VCaP (cell line): ENCODE results near the gene KIR3DL3.
A peak's percentile ranks its signal among the peaks of the same experiment; 100 is the strongest.
"Not testable (repeated sequence)": the region's sequence is repeated elsewhere in the genome, so short reads cannot be mapped to it uniquely, and the experiment has no call there.

ENCODE experiments used
- H3K27ac ChIP-seq: fragments of 450-650 bp; 2 replicates; pipeline ENCODE4 v1.5.1; 2017
- TF ChIP-seq, protein P1 (sequence below): fragments of 450-650 bp; conservative IDR thresholded peaks from 2 replicates; pipeline ENCODE4 v1.5.1; 2017; ENCODE audit warnings: mild to moderate bottlenecking, moderate library complexity

Gene KIR3DL3

DNA sequence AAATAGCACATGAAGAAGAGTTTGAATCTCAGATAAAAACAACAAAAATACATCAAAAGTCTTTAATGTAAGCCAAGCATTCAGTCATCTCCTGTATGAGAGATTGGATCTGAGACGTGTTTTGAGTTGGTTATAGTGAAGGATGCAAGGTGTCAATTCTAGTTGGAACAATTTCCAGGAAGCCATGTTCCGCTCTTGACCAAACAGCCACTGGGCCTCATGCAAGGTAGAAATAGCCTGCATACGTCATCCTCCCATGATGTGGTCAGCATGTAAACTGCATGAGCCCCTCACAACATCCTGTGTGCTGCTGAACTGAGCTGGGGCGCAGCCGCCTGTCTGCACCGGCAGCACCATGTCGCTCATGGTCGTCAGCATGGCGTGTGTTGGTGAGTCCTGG, at the start of gene KIR3DL3:
TSS of gene KIR3DL3 (plus strand) at position 301 of the 400 bp plus-strand sequence. CDS start at position 356, 55 bp downstream.
- H3K27ac ChIP-seq = no peak within 1 kb of the TSS
- TF ChIP-seq, protein P1, sequence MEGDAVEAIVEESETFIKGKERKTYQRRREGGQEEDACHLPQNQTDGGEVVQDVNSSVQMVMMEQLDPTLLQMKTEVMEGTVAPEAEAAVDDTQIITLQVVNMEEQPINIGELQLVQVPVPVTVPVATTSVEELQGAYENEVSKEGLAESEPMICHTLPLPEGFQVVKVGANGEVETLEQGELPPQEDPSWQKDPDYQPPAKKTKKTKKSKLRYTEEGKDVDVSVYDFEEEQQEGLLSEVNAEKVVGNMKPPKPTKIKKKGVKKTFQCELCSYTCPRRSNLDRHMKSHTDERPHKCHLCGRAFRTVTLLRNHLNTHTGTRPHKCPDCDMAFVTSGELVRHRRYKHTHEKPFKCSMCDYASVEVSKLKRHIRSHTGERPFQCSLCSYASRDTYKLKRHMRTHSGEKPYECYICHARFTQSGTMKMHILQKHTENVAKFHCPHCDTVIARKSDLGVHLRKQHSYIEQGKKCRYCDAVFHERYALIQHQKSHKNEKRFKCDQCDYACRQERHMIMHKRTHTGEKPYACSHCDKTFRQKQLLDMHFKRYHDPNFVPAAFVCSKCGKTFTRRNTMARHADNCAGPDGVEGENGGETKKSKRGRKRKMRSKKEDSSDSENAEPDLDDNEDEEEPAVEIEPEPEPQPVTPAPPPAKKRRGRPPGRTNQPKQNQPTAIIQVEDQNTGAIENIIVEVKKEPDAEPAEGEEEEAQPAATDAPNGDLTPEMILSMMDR = no peak

DNA sequence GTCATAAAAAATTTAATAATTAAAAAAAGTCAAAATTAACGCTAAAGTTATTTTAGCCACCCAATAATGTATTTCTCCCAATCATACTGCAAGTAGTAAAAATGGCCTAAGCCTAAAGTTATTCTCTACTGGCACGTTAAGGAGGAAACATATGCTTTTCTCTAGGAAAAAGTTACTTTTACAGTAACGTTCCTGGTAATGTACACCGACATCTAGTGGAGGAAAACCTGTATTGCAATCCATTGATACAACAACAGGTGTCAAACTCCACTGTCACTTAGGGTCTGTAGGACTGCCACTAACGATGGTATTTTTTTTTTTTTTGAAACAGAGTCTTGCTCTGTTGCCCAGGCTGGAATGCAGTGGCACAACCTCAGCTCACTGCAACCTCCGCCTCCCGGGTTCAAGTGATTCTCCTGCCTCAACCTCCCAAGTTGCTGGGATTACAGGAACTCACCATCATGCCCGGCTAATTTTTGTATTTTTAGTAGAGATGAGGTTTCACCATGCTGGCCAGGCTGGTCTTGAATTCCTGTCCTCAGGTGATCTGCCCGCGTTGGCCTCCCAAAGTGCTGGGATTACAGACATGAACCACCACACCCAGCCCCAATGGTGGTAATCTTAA, 47.9 kb upstream of the KIR3DL3 start:
- H3K27ac ChIP-seq = not testable (repeated sequence)
- TF ChIP-seq, protein P1 = peak; percentile 96

DNA sequence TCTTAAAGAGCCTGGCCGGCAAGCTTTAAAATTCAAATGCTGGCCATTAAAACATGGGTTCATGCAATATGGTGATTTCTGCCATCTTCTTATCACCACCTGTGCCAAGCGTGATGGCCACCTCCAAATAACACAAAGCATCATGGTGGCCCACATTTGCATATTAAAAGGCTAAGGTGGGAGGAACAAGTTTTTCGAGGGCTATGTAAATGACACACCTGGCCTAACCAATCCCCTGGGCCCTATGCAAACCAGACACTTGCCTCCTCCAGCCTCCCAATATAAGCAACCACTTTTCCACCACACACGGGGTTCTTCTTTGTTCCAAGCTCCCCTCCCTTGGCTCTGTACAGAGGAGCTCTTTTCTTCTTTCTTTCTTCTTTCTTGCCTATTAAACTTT, 47.0 kb upstream of the KIR3DL3 start:
- TF ChIP-seq, protein P1 = no peak
- H3K27ac ChIP-seq = no peak overlapping the region

DNA sequence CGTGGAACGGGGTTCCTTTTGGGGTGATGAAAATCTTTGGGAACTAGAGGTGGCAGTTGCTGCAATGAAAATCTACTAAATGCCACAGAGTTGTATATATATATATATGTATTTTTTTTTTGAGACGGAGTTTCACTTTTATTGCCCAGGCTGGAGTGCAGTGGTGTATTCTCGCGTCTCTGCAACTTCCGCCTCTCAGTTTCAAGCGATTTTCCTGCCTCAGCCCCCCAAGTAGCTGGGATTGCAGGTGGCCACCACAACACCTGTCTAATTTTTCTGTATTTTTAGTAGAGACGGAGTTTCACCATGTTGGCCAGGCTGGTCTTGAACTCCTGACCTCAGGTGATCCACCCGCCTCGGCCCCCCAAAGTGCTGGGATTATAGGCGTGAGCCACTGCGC, 42.6 kb upstream of the KIR3DL3 start:
- H3K27ac ChIP-seq = not testable (repeated sequence)

DNA sequence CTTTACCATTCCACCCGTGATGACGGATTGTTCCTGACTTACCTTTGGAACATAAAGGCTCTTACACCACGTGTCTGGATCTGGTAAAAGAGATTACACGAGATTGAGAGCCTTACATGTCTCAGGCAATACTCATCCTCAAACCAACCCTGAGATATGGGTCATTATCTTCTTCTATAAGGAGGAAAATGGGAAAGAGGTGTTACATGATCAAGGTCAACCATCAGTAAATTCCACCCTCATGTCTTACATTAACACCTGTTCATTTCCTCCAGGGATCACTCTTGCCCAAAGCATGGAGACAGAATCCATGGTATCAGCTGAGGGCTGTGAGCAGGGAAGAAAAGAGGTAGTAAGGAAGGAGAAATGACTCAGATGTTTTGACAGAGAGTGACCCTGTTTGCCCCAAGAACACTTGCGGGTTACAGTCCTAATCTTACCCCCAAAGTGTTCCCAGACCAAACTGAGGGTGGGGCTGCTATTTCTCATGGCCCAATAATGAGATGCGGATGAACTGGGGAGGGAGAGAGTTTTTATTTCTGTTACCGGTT, 41.9 kb upstream of the KIR3DL3 start:
- H3K27ac ChIP-seq = no peak overlapping the region
- TF ChIP-seq, protein P1 = no peak

DNA sequence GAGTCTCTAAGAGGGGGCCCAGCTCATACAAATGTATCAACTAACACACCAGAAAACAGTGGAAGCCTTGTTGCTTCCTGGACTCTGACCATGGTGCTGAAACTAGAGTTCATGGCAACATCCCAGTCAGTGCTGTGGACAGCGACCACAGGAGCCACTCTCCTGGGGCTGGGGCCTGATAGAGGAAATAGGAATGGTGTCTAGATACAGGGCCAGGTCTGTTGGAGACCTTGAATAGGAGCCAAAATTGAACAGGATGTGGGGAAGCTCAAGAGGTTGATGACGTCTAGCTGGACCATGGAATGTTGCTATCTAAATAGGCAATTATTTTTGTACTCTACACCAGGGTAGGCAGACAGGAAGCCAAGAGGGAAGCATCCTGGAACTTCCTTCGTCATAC, 39.7 kb upstream of the KIR3DL3 start:
- no peak overlapping the region for H3K27ac ChIP-seq
- TF ChIP-seq, protein P1 = no peak

DNA sequence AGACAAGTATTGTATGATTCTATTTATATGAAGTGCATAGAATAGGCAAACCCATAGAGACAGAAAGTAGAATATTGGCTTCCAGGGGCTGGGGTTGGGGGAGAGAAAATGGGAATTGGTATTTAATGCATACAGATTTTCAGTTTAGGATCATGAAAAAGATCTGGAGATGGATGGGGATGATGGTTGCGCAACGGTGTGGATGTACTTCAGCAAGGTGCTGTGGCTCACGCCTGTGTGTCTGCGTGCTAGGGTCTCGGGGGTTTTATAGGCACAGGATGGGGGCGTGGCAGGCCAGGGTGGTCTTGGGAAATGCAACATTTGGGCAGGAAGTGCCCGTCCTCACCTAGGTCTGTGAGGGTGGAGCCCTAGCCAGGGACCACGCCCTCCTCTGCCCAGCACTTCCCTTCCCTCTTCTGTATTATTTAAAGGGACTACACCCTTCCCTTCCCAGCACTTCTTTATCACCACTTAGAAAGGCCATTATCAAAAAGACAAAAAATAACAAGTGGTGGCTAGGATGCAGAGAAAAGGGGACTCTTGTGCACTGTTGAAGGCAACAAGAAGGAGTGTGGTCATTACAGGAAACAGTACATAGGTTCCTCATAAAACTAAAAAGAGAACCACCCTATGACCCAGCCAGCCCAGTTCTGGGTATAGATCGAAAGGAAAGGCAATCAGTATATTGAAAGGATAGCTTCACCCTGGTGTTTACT, 32.5 kb upstream of the KIR3DL3 start:
- H3K27ac ChIP-seq = no peak overlapping the region

More for the DNA sequence above, 32.5 kb upstream of the KIR3DL3 start:
- TF ChIP-seq, protein P1 = no peak
